ENCODE data around the gene IL1RAP.

Gene IL1RAP

GRCh38 chr3:190676481-190676880 is 162.6 kb downstream of the IL1RAP start:
- no peak for TF ChIP-seq CREB1 (IDR thresholded peaks at IDR 0.05; ENCODE audit: low read depth)
- no peak for TF ChIP-seq TAF1 (IDR thresholded peaks at IDR 0.05; ENCODE audit: low read depth)
- no peak for TF ChIP-seq NFIC (IDR thresholded peaks at IDR 0.05)
- no peak for TF ChIP-seq FOXM1 (IDR thresholded peaks at IDR 0.05; ENCODE audit: borderline replicate concordance, low read depth)
- TF ChIP-seq CEBPB (IDR thresholded peaks at IDR 0.05) = no peak

GRCh38 chr3:190677001-190677400 is 163.1 kb downstream of the IL1RAP start:
- TF ChIP-seq REST (IDR thresholded peaks at IDR 0.05; ENCODE audit: low read depth) = no peak

- TF ChIP-seq TAF1 (IDR thresholded peaks at IDR 0.05; ENCODE audit: low read depth) (no peak), RAD21 (IDR thresholded peaks at IDR 0.05; ENCODE audit: low read depth) (no peak), EGR1 (IDR thresholded peaks at IDR 0.05) (no peak)
Observed at GRCh38 chr3:190680691-190681090, 166.8 kb downstream of the IL1RAP start.

GRCh38 chr3:190684776-190685175 is 170.9 kb downstream of the IL1RAP start:
- TF ChIP-seq MAX (IDR thresholded peaks at IDR 0.05) (no peak), CREB1 (IDR thresholded peaks at IDR 0.05; ENCODE audit: low read depth) (no peak), CEBPB (IDR thresholded peaks at IDR 0.05) (no peak), EP300 (IDR thresholded peaks at IDR 0.05; ENCODE audit: borderline replicate concordance) (no peak), FOXM1 (IDR thresholded peaks at IDR 0.05; ENCODE audit: borderline replicate concordance, low read depth) (no peak), TCF12 (IDR thresholded peaks at IDR 0.05; ENCODE audit: low read depth) (no peak), TEAD4 (IDR thresholded peaks at IDR 0.05) (no peak), REST (IDR thresholded peaks at IDR 0.05; ENCODE audit: low read depth) (no peak), TAF1 (IDR thresholded peaks at IDR 0.05; ENCODE audit: low read depth) (no peak), YY1 (IDR thresholded peaks at IDR 0.05; ENCODE audit: low read depth) (no peak), NFIC (IDR thresholded peaks at IDR 0.05) (no peak)

- TF ChIP-seq ZBTB7A (IDR thresholded peaks at IDR 0.05; ENCODE audit: low read depth) = no peak
- no peak for TF ChIP-seq EP300 (IDR thresholded peaks at IDR 0.05; ENCODE audit: borderline replicate concordance)
- TF ChIP-seq REST (IDR thresholded peaks at IDR 0.05; ENCODE audit: low read depth) = no peak
- TF ChIP-seq TEAD4 (IDR thresholded peaks at IDR 0.05) = no peak
- TF ChIP-seq CEBPB (IDR thresholded peaks at IDR 0.05) = no peak
- no peak for TF ChIP-seq TAF1 (IDR thresholded peaks at IDR 0.05; ENCODE audit: low read depth)
- TF ChIP-seq RAD21 (IDR thresholded peaks at IDR 0.05; ENCODE audit: low read depth) = no peak
- no peak for TF ChIP-seq CREB1 (IDR thresholded peaks at IDR 0.05; ENCODE audit: low read depth)
- TF ChIP-seq EGR1 (IDR thresholded peaks at IDR 0.05) = no peak
- no peak for TF ChIP-seq USF1 (IDR thresholded peaks at IDR 0.05)
- TF ChIP-seq NFIC (IDR thresholded peaks at IDR 0.05) = no peak
Observed at GRCh38 chr3:190686011-190686410, 172.1 kb downstream of the IL1RAP start.

GRCh38 chr3:190690246-190690645 is 176.4 kb downstream of the IL1RAP start:
- no peak for TF ChIP-seq REST (IDR thresholded peaks at IDR 0.05; ENCODE audit: low read depth)
- TF ChIP-seq EGR1 (IDR thresholded peaks at IDR 0.05) = no peak
- TF ChIP-seq MAX (IDR thresholded peaks at IDR 0.05) = no peak
- no peak for TF ChIP-seq RAD21 (IDR thresholded peaks at IDR 0.05; ENCODE audit: low read depth)
- TF ChIP-seq CREB1 (IDR thresholded peaks at IDR 0.05; ENCODE audit: low read depth) = no peak
- no peak for TF ChIP-seq ZBTB7A (IDR thresholded peaks at IDR 0.05; ENCODE audit: low read depth)
- no peak for TF ChIP-seq TEAD4 (IDR thresholded peaks at IDR 0.05)
- TF ChIP-seq EP300 (IDR thresholded peaks at IDR 0.05; ENCODE audit: borderline replicate concordance) = no peak
- TF ChIP-seq TAF1 (IDR thresholded peaks at IDR 0.05; ENCODE audit: low read depth) = no peak
- TF ChIP-seq FOXM1 (IDR thresholded peaks at IDR 0.05; ENCODE audit: borderline replicate concordance, low read depth) = no peak
- no peak for TF ChIP-seq CEBPB (IDR thresholded peaks at IDR 0.05)
- no peak for TF ChIP-seq YY1 (IDR thresholded peaks at IDR 0.05; ENCODE audit: low read depth)
- TF ChIP-seq TCF12 (IDR thresholded peaks at IDR 0.05; ENCODE audit: low read depth) = no peak
- TF ChIP-seq USF1 (IDR thresholded peaks at IDR 0.05) = no peak
- no peak for TF ChIP-seq NFIC (IDR thresholded peaks at IDR 0.05)

All from Ishikawa (cell line).